Muscle of arm (tissue), 12 donors: ENCODE measurements around the gene OSCAR. TPM values are rescaled to one million over a fixed set of nuclear protein-coding genes. Genes with fewer than 3 reads are reported as not detected.
"Not testable (repeated sequence)": the region's sequence is repeated elsewhere in the genome, so short reads cannot be mapped to it uniquely, and the experiment has no call there.

Source experiments
- DNase-seq: peaks from one replicate; pipeline ENCODE4 v3.0.0-alpha.2; 2013
- polyA plus RNA-seq, 12 donors: library from polyadenylated mRNA; unstranded; fragments of 120-200 nt; gene quantifications; one replicate each; pipeline ENCODE4 v1.2.1, GENCODE V29; 2013; ENCODE audit not compliant: insufficient read length in 12 of 12

OSCAR gene
- polyA plus RNA-seq, 12 donors = 0.09 to 1.5 (median 0.32) TPM; not detected in 3

GRCh38 chr19:54127688-54128440, 27.3 kb upstream of the OSCAR start:
- DNase-seq = no peak

- DNase-seq = no peak
Observed at GRCh38 chr19:54125713-54126112, 25.1 kb upstream of the OSCAR start.

- no peak for DNase-seq
Observed at GRCh38 chr19:54124393-54124792, 23.8 kb upstream of the OSCAR start.

GRCh38 chr19:54123682-54124081, 23.1 kb upstream of the OSCAR start:
- DNase-seq = no peak

- DNase-seq = no peak
Observed at GRCh38 chr19:54121259-54121658, 20.7 kb upstream of the OSCAR start.

GRCh38 chr19:54115109-54116063, 14.8 kb upstream of the OSCAR start, which contains the start of the genes PRPF31 and TFPT:
PRPF31 (plus strand) TSS chr19:54115754; CDS start chr19:54118279, 2,525 bp downstream.
TFPT (minus strand) TSS chr19:54115657; CDS start chr19:54115269, 388 bp downstream.
- DNase-seq = peak; percentile 98

GRCh38 chr19:54114340-54115108, 13.9 kb upstream of the OSCAR start:
- no peak for DNase-seq

GRCh38 chr19:54109651-54110050, 9.0 kb upstream of the OSCAR start:
- DNase-seq = no peak

- DNase-seq = no peak
Observed at GRCh38 chr19:54108496-54108895, 7.9 kb upstream of the OSCAR start.

GRCh38 chr19:54107876-54108490, 7.4 kb upstream of the OSCAR start:
- no peak for DNase-seq

- no peak for DNase-seq
Observed at GRCh38 chr19:54106716-54107115, 6.1 kb upstream of the OSCAR start.

GRCh38 chr19:54105796-54106195, 5.2 kb upstream of the OSCAR start:
- no peak for DNase-seq

- DNase-seq = no peak
Observed at GRCh38 chr19:54104998-54105715, 4.6 kb upstream of the OSCAR start.

- peak; percentile 100 for DNase-seq
Observed at GRCh38 chr19:54102421-54103169, 2.0 kb upstream of the OSCAR start, which contains the start of gene NDUFA3. NDUFA3 (plus strand) TSS chr19:54102855; CDS start chr19:54102879, 24 bp downstream.

- not testable (repeated sequence) for DNase-seq
Observed at GRCh38 chr19:54099903-54100255, 724 bp downstream of the OSCAR start.

GRCh38 chr19:54099190-54099902, 1.3 kb downstream of the OSCAR start:
- DNase-seq = no peak

GRCh38 chr19:54096617-54097106, 3.9 kb downstream of the OSCAR start:
- no peak for DNase-seq

- DNase-seq = not testable (repeated sequence)
Observed at GRCh38 chr19:54095859-54096616, 4.6 kb downstream of the OSCAR start.
